ENCODE results near the gene AGAP3.

AGAP3 gene

DNA sequence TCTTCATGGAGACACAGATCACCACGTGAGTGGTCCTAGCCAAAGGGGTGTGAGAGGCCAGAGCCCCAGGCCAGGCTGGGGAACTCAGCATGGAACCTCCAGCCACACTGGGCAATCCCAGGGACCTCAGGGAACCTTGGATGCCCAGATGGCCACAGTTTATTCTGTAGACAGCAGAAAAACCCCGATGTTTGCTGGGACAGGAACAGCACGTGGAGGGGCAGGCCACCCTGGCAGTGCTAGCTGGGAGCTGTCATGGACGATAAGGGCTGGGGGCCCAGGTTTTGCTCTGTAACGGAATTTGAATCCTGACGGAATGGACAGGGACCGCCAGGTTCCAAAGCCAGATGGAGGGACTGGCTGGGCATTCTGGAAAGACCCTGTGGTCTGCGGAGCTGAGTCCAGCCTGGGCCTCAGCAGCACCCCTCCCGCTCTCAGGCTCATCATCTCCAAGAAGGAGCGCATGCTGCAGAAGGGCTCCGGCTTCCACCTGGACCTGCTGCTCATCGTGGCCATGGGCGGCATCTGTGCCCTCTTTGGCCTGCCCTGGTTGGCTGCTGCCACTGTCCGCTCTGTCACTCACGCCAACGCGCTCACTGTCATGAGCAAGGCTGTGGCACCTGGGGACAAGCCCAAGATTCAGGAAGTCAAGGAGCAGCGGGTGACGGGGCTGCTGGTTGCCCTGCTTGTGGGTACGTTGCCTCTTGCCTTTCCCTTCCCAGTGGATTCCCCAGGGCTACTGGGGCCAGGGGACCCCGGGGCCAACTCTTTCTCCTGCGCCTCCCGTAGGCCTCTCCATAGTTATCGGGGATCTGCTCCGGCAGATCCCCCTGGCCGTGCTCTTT is 11.2 kb upstream of the AGAP3 start:
- no peak for DNase-seq

DNA sequence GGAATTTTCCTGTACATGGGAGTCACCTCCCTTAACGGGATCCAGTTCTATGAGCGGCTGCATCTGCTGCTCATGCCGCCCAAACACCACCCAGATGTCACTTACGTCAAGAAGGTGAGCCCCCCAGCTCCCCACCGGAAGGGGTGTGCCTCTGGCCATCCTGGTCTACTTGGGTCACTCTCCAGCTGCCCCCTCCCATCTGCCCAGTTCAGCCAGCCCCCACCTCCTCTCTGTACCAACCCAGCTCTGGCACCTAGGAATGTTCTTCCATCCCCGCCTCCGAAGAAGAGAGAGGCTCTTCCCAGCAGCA is 10.7 kb upstream of the AGAP3 start:
- no peak for DNase-seq

DNA sequence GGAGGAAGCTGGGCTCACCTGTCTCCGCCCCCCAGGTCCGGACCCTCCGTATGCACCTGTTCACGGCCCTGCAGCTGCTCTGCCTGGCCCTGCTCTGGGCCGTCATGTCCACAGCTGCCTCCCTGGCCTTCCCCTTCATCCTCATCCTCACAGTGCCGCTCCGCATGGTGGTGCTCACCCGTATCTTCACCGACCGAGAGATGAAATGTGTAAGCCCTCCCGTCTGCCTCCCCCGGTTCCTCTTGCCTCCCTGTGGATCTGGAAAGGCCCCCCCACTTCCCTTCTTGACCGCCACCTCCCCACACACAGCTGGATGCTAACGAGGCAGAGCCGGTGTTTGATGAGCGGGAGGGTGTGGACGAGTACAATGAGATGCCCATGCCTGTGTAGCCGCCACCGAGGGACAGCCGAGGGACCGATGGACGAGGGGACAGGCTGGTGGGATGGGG is 10.3 kb upstream of the AGAP3 start:
- DNase-seq: no peak

DNA sequence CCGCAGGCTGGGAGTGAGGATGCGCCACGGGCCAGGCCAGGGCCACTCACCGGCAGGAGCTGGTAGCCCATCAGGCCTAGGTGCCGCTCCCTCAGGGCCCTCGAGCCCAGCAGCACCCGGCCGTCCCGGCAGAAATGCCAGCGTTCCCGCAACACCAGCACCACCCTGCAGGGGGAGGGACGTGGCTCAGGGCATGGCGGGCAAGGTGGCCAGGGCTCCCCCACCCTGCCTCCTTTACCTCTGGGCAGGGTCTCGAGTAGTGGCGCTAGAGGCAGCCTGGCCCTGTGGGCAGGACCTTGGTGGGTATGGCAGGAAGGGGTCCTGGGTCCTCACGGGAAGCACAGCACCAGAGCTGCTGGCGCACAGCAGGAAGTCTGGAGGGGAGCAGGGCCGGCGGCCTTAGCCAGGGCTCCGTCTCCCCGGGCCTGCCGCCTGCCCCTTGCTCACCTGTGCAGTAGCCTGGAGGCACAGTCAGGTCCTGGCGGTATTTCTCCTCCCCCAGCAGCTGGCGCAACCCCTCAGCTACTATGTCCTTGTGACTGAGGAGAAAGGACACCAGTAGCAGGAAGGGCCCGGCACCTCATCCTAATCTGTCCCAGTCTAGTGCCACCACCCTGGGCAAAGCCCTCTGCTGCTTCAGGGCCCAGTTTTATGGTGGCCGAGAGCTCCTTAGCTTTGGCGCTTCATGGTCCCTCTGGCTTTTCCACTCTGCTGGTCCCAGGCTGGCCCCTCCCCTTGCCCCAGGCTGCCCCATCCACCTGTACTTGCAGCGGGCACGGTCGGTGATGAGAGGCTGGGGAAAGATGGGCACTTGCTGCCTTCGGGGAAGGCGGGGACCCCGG is 9.2 kb upstream of the AGAP3 start:
- DNase-seq: no peak

DNA sequence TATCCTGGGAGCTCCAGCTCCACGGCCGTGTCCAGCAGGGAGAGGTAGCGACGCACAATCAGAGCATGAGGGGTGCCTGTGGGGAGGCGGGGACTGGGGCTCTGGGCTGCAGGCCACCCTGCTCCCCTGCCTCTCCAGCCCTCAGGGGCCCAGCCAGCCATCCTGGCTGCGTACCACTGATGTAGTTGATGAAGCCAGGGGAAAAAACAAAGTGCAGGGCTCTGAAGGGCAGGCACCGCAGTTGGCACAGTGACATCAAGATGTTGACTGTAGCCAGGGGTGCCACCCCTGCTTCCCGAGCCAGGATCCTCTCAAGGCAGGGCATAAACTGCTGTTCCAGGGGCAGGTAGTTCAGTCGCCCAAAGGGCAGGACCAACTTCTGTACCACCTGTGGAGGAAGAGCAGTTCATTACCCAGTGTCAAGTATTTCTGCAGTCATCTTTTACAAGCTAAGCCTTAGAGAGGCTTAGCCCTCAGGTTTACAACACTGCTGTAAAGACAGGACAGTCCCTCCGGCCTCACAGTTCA is 8.5 kb upstream of the AGAP3 start:
- DNase-seq: no peak

DNA sequence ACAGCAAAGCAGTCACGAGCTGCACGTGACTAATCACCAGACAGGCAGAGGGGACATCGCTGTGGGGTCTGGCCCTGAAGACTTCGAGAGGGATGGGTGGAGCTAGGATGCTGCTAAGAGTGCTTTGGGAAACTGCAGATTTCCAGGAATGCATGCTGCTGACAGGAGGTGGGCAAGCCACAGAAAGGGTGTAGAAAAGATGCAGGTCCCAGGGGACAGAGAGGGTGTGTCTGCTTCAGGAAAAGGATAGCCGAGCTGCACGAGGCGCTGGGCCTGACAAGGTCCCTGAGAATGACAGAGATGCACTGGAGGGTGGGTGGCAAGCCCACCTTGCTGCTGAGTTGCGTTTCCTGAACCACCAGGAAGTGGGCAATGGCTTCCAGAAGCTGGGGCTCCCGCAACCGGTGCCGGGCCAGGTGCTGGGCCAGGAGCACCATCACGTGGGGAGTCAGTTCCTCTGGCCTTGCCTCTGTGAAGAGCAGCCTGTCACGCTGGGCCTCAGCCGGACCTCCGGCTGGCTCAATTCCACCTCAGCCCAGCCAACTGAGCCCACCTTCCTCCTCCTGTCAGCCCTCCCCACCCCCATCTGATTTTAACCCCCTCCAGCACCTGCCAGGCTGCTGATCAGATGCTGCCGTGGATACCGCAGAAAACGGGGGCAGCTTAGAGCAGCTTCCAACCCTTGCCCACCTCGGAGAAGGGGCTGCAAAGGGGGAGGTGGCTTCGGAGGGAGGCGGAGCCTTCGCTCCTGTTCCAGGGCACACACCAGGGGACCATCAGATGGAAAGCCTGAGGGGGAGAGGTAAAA is 7.8 kb upstream of the AGAP3 start:
- DNase-seq: no peak

DNA sequence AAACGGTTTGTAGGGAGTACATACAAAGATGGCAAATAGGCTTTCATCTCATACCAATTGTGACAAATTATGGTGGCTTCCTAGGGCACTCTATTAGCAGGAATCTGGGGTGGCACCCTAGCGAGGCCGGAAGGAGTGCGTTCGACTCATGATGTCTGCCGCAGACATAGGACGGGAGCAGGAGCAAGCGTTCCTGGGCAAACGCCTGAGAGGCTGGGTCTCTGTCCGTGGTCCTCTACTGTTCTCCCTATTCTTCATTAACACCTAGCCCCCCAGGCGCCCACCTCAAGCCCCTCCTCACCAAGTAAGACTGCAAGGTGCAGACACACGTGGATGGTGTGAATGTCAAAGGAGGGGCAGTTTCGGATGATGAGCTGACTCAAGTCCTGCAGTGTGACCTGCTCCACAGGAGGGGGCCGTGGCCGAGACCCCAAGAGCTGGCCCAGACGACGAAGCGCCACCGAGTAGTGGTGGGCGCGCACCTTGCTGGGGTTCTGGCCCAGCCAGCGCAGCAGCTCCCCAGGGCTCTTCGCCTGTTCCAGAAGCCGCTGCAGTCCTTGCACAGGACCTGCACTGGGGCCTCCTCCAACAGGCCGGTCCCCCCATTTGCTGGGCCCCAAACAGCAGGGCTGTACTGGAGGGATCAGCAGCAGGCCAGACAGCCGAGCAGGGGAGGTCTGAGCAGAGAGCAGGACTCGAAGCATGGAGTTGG is 6.9 kb upstream of the AGAP3 start:
- DNase-seq: no peak

DNA sequence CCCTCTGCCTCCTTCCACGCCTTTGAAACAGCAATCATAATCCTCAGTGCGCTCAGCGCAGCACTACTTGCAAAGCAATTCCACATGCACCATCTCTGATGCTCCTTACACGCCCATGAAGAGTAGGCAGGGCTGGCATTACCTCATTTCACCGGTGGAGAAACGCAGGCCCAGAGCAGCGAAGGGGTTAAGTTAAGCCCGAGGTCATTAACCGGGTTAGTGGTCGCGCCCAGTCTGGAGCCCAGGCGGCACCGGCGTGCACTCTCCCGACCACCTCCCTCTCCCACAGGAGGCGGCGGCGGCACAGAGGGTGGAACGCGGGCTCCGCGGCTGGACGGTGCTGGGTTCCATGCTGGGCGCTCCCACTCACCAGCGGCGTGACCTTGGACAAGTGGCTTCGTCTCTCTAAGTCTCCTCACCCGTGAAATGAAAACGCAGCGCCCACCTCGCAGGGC is 6.2 kb upstream of the AGAP3 start:
- no peak for DNase-seq

DNA sequence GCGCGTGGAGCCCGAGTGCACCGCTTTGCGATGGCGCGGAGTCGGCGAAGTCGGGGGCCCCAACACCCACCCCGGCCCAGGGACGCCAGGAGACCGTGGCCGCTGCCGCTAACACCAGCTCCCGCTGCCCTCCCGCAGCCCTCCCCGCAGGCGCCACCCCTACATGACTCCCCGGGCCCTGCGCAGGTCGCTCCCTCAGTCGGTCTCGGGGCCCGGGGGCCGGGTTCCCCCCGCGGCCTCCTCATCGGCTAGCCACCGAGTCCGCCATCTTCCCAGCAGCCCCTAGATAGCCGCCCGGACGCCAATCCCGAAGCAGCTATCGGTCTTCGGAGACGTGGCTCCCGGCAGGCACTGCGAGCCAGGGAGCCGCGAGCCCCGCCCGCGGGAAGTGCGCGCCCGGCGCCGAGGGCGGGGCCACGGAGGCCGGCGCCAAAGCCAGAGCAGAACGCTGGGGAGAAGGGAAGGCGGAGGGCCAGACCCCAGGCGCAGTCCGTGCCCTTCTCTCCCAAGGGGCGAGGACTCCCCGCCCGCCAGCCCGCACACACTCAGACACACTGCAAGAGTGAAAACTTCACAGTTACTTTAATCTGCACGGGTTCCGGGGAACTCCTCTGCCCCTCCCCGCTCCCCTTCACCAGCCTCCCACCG is 5.6 kb upstream of the AGAP3 start, which contains the start of gene FASTK:
Gene FASTK (minus strand): TSS at position 288 of the 648 bp plus-strand sequence. CDS start 43 bp downstream, at position 245.
- DNase-seq: peak; percentile 88

DNA sequence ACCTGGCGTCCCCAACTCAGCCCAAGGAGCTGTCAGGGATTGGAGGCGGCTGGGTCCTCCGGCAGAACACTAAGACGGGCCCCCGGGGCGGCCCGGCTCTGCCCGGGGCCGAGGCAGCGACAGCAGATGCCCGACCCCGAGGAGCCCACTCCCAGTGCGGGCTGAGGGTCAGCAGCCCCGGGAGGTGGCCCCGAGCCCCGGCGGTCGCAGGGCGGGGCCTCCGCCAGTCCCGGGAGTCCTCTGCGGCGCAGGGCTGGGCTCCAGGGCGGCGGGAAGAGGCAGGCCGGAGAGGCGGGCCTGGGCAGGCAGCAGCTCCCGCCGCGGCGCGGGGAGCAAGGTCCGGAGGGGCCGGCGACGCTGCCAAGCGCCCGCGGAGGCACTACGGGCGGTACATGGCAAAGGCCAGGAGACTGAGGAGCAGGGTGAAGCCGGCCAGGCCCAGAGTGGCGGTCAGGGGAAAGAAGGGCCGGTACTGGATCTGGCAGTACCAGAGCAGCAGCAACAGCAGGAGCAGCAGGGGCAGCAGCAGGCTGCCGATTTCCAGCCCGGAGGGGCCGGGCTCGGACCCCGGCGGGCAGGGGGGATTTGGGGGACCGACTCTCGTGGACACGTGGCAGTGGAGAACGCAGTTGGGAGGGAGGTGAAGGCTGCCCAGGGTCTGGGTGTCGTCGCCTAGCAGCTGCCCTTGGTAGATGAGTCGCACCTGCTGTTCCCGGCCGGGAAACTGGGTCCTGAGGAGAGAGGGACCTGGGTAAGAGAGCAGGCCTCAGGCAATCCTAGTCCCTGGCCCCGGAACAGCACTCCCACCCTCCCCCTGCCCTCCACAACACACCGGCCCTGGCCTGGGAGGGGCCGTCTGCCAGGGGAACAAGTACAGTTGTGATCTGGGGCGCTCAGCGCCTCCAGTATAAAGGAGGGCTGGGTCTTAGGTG is 4.8 kb upstream of the AGAP3 start:
- DNase-seq: no peak

DNA sequence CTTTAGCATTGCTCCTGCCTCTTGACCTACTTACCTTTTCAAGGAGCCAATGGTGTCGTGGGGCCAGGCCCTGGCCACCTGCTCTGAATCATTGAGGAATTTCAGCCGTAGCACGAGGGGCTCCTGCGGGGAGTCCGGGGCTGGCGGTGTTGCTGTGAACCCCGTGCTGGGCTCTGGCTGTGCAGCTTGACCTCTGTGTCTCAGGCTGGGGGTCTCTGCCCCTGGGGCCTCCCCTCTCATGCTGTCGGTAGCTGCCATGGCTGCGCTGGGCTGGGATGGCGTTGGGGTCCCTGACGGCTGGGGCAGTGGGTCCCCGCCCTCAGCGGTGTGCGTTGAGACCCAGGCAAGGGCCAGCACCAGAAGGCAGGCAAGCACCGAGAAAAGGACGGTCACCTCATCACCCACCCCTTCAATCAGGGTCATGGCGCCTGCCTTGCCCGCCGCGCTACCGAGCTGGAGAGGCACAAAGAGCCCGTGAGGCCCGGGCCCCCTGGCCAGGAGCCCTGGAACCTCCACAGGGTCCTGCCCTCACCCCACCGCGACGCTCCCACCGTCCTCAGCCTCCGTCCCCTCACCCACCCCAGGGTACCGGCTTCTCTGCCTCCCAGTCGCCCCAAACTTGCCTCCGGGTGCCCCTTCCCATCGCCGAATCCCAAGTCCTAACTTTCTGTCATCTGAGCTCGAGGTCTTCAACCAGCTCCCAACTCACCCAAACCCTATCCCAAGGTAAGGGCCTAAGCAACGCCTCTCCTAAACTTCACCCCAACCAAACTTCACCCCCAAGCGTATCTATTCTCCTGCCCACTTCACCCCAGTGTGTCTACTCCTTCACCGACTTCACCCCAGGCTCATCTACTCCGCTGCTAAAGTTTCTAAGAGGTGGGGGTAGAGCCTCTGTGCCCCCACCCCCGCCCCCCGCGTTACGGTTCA is 3.9 kb upstream of the AGAP3 start:
- DNase-seq: no peak

DNA sequence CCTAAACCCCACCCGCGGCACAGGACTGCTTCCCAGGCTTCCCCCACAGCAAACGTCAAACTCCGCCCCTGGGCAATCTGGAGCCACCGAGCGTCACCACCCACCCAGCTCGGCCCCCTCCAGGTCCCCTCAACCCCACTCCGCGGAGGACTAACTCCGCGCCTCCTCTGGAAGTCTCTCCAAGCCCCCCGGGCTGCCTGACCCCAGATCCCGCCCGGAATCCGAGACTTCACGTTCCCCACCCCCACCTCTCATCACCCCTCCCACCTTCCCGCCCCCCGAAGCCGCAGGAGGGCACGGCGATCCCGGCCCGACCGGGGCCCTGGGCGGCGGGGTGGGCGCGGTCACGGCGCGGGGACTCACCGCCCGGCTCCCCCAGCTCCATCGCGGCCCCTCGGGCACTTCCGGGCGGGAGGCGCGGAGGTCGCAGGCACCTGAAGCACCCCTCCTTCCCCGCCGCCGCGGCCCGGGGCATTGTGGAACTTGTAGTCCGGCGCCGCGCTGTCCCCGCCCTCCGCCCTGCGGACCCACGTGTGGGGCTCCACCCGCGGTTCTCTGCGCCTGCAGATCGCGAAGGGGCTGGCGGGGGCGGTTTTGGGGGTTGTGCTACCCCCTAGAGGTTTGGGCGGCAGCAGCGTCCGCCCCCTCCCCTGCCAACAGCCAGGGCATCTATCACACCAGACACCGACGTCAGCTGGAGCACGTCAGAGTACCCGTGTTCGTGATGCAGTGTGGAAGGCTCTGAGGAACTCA is 3.0 kb upstream of the AGAP3 start, which contains the start of gene TMUB1:
Gene TMUB1 (minus strand): TSS at position 423 of the 753 bp plus-strand sequence. CDS start 930 bp downstream, outside the sequence.
- DNase-seq: no peak

DNA sequence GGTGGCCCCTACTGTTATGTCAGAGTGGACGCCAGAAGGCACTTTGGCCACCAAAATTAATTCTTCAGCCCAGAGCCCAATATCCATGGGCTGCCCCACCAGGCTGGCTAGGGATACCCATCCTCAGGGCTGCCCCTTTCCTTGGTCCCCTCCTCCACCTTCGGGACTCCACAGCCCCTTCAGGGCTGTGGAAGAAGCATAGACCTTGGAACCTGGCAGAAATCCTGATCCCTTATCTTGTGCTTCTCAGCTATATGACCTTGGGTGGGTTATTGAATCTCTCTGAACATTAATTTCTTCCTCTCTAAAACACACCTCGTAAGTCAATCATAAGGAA is 2.5 kb upstream of the AGAP3 start:
- DNase-seq: no peak

DNA sequence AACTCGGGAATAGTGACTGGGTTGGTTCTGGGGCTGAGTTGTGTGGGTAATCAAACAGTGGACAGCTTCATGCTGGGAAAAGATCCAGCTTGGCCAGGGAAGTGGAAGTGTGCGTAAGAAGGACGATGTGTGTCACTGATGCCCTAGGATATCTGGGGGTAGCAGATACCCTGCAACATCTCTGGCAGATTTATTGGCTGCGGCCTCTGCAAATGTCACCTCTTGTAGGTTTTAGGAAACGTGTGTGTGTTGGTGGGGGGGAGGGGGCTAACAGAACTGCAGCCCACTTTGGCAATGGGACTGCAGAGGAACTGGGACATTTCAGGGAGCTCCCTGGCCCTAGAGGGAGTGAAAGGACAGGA is 965 bp upstream of the AGAP3 start:
- no peak for DNase-seq

DNA sequence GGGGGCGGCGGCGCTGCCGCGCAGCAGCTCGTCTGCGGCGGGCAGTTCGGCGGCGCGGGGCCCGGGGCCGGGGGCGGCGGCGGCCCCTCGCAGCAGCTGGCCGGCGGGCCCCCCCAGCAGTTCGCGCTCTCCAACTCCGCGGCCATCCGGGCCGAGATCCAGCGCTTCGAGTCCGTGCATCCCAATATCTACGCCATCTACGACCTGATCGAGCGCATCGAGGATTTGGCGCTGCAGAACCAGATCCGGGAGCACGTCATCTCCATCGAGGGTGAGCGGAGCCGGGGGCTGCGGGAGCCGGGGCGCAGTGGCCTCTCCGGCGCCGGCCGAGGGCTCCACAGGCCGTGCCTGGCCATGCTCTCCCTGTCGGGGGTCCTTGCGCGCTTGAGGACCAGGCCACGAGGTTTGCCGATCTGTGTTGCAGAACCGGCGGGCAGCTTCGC is 548 bp downstream of the AGAP3 start:
- DNase-seq: no peak

DNA sequence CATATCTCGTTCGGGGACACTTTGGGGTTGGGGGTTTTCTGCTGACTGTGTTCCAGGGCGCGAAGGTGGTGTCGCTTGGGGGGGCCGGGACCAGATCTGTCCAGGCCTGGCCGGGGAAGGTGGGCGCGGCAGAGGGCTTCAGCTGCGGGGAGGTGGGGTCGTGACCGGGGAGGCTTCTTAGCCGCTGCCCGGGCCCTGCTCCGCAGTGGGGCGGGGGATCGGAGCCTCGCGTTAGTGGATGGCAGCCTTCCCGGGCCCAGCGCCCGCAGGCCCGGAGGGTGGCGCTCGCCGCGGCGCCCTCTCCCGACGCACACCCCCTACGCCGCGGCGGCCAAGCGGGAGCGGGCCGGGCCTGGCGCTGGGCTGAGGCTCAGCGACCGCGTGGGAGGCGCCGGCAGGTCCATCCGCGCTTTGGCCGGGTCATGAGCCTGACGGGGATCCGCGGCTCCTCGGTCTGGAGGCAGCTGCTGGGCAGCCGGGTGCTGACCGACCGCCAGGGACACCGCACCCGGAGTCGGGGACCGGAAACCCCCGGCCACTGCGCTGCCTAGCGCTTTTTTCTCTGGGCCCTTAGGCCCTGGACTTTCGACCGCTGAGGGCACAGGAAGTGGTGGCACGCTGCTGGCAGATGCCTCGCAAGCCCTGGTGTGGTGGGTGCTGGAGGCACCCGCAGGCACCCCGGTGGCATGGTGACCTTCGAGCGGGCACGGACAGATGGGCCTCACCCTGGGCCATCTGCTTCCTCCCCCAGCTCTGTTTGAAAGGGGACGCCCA is 1.2 kb downstream of the AGAP3 start:
- no peak for DNase-seq

DNA sequence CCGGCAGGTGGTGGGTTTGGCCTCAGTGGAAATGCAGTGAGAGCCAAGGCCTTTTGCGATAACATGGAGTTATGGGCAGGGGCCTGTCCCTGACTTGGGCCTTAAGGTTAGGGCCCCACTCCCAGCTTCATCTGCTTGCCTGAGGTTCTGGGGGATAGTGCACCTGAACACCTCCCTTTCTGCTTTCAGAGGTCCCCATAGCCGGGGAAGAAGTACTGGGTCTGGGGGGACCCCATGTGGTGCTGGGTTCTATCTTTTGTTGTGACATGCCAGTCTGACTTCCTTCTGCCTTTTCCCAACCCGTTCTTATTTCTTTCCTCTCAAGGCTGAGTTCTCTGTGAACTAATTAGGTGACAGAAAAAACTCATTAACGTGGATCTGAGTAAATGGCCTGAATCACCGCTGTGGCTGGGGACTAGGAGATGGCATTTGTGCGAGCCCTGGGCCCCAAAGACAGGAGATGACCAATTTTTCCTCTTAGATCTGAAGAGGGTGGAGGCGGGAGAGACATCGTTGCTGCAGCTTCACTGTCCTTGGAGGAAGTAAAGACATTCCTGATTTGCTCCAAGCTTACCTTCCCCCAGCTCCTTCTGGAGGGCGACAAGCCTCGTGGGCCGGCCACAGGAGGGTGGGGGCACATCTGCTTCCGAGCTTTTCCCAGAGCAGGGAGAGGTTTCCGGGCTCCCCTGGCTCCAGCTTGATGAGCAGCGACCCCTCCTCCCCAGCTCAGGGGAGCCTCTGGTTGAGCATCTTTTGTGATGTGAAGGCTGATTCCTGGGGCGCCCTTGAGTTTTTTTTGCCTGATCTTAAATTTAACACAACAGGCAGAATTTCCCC is 2.0 kb downstream of the AGAP3 start:
- no peak for DNase-seq

Measured in amniotic stem cell (primary cell).